Loucy (cell line): ENCODE measurements around the gene PEAK3.

ENCODE experiments used
- H2AFZ ChIP-seq: fragments of 200-600 bp; sonication (generic); 2 replicates; pipeline ENCODE4 v1.6.0; 2016; ENCODE audit warnings: antibody characterized with exemption, mild to moderate bottlenecking, low read length, moderate library complexity
- H3F3A ChIP-seq: fragments of 200-600 bp; 2 replicates; pipeline ENCODE4 v1.6.0; 2016; ENCODE audit warnings: antibody characterized with exemption, low read depth, mild to moderate bottlenecking
- H3K27me3 ChIP-seq: fragments of 200-600 bp; sonication (generic); 2 replicates; pipeline ENCODE4 v1.6.1; 2014; ENCODE audit warnings: low read length, mild to moderate bottlenecking; ENCODE audit not compliant: insufficient read depth, poor library complexity, severe bottlenecking
- H3K36me3 ChIP-seq: fragments of 200-600 bp; sonication (generic); 2 replicates; pipeline ENCODE4 v1.6.1; 2016; ENCODE audit warnings: low read length; ENCODE audit not compliant: insufficient read depth
- H3K4me1 ChIP-seq: fragments of 200-600 bp; sonication (generic); 2 replicates; pipeline ENCODE4 v1.5.1; 2014; ENCODE audit warnings: low read length, mild to moderate bottlenecking; ENCODE audit not compliant: insufficient read depth, poor library complexity, severe bottlenecking
- H3K4me2 ChIP-seq: fragments of 200-600 bp; sonication (generic); 2 replicates; pipeline ENCODE4 v1.6.0; 2014; ENCODE audit warnings: antibody characterized with exemption, low read length, low read depth, mild to moderate bottlenecking; ENCODE audit not compliant: poor library complexity, severe bottlenecking
- H3K4me3 ChIP-seq: fragments of 200-600 bp; sonication (generic); 2 replicates; pipeline ENCODE4 v1.5.1; 2014; ENCODE audit warnings: low read length, mild to moderate bottlenecking, mixed read lengths; ENCODE audit not compliant: poor library complexity, severe bottlenecking
- H3K79me2 ChIP-seq: fragments of 200-600 bp; sonication (generic); 2 replicates; pipeline ENCODE4 v1.6.1; 2014; ENCODE audit warnings: low read length; ENCODE audit not compliant: insufficient read depth
- H3K9ac ChIP-seq: fragments of 200-600 bp; sonication (generic); 2 replicates; pipeline ENCODE4 v1.6.0; 2014; ENCODE audit warnings: mild to moderate bottlenecking, low read depth, low read length, moderate library complexity; ENCODE audit not compliant: poor library complexity, severe bottlenecking
- H3K9me2 ChIP-seq: fragments of 200-600 bp; sonication (generic); replicated peaks from 2 replicates; pipeline ENCODE4 v1.6.1; 2016; ENCODE audit warnings: low read depth, low read length, mixed read lengths
- H3K9me3 ChIP-seq: fragments of 200-600 bp; sonication (generic); 2 replicates; pipeline ENCODE4 v1.6.1; 2014; ENCODE audit warnings: mild to moderate bottlenecking, antibody characterized with exemption, low read length, low read depth; ENCODE audit not compliant: insufficient read depth
- H4K20me1 ChIP-seq: fragments of 200-600 bp; sonication (generic); 2 replicates; pipeline ENCODE4 v1.6.0; 2014; ENCODE audit warnings: antibody characterized with exemption, low read length, mild to moderate bottlenecking; ENCODE audit not compliant: insufficient read depth, poor library complexity, severe bottlenecking
- EZH2phosphoT487 ChIP-seq: fragments of 200-600 bp; IDR thresholded peaks from 2 replicates; pipeline ENCODE4 v1.6.1; 2018; ENCODE audit warnings: antibody characterized with exemption, mild to moderate bottlenecking, moderate library complexity, borderline replicate concordance
- TF ChIP-seq, protein P1 (sequence below): fragments of 200-600 bp; sonication (generic); conservative IDR thresholded peaks from 2 replicates; pipeline ENCODE4 v1.5.1; 2014; ENCODE audit warnings: mild to moderate bottlenecking, antibody characterized with exemption, low read length

The PEAK3 gene

DNA sequence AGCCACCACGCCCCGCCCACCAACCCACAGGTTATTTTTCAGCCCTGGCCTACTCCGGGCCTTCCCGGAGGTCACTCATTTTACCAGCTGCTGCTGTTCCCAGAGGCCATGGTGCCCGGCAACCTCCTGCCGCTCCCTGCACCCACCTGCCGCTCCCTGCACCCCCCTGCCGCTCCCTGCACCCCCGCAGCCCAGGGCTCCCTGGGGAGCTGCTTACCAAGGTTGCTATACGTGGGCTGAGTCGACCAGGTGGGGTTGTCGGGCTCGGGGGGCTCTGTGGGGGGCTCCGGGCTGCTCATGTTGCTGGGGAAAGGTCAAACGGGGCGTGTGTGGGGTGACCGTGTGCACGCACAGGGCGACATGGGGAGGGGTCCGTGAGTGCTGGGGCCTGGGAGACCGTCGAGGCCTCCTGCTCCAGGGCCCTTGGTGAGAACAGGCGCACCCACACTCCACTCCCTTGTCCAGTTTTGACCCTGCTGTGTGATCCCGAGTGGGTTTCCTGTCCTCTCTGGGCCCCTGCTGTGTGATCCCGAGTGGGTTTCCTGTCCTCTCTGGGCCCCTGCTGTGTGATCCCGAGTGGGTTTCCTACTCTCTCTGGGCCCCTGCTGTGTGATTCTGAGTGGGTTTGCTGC, 1.2 kb downstream of the PEAK3 start:
- no peak for TF ChIP-seq EZH2phosphoT487
- TF ChIP-seq, protein P1, sequence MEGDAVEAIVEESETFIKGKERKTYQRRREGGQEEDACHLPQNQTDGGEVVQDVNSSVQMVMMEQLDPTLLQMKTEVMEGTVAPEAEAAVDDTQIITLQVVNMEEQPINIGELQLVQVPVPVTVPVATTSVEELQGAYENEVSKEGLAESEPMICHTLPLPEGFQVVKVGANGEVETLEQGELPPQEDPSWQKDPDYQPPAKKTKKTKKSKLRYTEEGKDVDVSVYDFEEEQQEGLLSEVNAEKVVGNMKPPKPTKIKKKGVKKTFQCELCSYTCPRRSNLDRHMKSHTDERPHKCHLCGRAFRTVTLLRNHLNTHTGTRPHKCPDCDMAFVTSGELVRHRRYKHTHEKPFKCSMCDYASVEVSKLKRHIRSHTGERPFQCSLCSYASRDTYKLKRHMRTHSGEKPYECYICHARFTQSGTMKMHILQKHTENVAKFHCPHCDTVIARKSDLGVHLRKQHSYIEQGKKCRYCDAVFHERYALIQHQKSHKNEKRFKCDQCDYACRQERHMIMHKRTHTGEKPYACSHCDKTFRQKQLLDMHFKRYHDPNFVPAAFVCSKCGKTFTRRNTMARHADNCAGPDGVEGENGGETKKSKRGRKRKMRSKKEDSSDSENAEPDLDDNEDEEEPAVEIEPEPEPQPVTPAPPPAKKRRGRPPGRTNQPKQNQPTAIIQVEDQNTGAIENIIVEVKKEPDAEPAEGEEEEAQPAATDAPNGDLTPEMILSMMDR, result no peak
- no peaks in the 10 kb centered on the region for H4K20me1 ChIP-seq
- H3K9me3 ChIP-seq, result no peaks in the 10 kb centered on the region
- H3K79me2 ChIP-seq, result 0 out of 2 replicates have a peak, but pooled peaks cover 3% of the 10 kb centered on the region
- no peaks in the 10 kb centered on the region for H3K27me3 ChIP-seq
- no peaks in the 10 kb centered on the region for H3K9me2 ChIP-seq
- H2AFZ ChIP-seq, result no peak overlapping the region
- no peak overlapping the region for H3K4me3 ChIP-seq
- H3F3A ChIP-seq, result no peaks in the 10 kb centered on the region
- H3K9ac ChIP-seq, result no peak overlapping the region
- H3K4me1 ChIP-seq, result peaks cover 12% of the 10 kb centered on the region
- no peak overlapping the region for H3K4me2 ChIP-seq
- no peaks in the 10 kb centered on the region; the same call in 1 of the 2 replicates for H3K36me3 ChIP-seq

DNA sequence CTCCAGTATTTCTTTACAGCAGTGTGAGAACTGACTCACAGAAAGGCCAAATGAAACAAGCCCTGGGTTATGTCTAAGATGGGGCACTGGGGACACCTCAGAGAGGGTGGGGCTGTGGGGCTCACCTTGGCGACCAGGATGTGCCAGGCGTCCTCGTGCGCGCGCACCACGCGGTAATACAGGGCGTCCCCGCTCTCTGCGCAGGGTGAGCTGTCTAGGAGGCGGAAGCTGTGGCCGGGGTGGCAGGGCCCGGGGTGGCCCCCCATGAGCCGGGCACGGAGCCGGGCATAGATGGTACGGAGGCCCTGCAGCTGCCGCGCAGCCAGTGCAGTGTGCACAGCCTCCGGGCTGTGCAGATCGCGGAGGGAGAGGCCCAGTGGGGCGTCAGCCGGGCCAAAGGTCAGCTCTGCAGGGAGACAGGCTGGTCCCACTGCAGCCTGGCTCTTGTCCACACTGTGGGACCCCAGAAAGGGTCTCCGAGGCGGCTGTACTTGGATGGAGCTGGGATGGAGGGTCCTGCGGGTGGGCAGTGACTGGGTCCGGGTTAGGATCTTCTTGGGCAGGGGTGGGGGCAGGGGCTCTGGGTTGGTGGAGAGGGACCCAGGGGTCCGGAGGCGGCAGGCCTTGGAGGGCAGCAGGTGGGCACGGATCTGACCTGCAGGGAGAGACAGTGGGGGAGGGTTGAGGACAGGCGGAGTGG, 3.4 kb downstream of the PEAK3 start:
- Histone ChIP-seq H4K20me1 (peaks cover 10% of the 10 kb centered on the region), H3K4me1 (peaks cover 18% of the 10 kb centered on the region), H3K9me2 (no peaks in the 10 kb centered on the region), H3K4me2 (no peak overlapping the region), H2AFZ (no peak overlapping the region), H3F3A (no peaks in the 10 kb centered on the region), H3K9ac (no peak overlapping the region), H3K9me3 (no peaks in the 10 kb centered on the region), H3K27me3 (no peaks in the 10 kb centered on the region), H3K79me2 (peaks cover 21% of the 10 kb centered on the region), H3K36me3 (peaks cover 3% of the 10 kb centered on the region; the same call in 1 of the 2 replicates), H3K4me3 (no peak overlapping the region)
- no peak for TF ChIP-seq EZH2phosphoT487
- TF ChIP-seq, protein P1, result no peak

DNA sequence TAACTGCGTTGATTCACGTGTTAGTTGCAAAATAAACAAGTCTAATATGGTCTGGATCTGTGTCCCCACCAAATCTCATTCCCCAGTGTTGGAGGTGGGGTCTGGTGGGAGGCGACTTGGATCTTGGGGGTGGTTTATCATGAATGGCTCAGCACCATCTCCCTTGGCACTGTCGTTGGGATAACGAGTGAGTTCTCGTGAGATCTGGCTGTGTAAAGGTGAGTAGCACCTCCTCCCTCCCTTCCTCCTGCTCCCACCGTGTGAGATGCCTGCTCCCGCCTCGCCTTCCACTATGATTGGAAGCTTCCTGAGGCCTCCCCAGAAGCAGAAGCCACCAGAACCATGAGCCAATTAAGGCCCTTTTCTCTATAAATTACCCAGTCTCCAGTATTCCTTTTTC, 4.8 kb downstream of the PEAK3 start:
- Histone ChIP-seq H3K9ac (no peak overlapping the region), H2AFZ (no peak overlapping the region), H3K9me3 (no peaks in the 10 kb centered on the region), H3K36me3 (peaks cover 13% of the 10 kb centered on the region; the same call in 1 of the 2 replicates), H3K9me2 (no peaks in the 10 kb centered on the region), H3K4me1 (peaks cover 20% of the 10 kb centered on the region), H3K4me3 (no peak overlapping the region), H4K20me1 (peaks cover 24% of the 10 kb centered on the region), H3K4me2 (no peak overlapping the region), H3F3A (peaks cover 13% of the 10 kb centered on the region), H3K79me2 (peaks cover 34% of the 10 kb centered on the region), H3K27me3 (no peaks in the 10 kb centered on the region)
- TF ChIP-seq, protein P1, result no peak
- no peak for TF ChIP-seq EZH2phosphoT487
